GM19468 (cell line): ENCODE measurements around the gene CD109.
A peak's percentile ranks its signal among the peaks of the same experiment; 100 is the strongest.
"Not testable (repeated sequence)": the region's sequence is repeated elsewhere in the genome, so short reads cannot be mapped to it uniquely, and the experiment has no call there.

ENCODE experiments used
- ATAC-seq: cut with Tn5 transposase; IDR thresholded peaks from one replicate; pipeline ENCODE4 v1.9.1; 2021; ENCODE audit warnings: mild to moderate bottlenecking, moderate library complexity, moderate number of reproducible peaks; ENCODE audit not compliant: unreplicated experiment; ENCODE audit errors: extremely low read depth

CD109 gene

DNA sequence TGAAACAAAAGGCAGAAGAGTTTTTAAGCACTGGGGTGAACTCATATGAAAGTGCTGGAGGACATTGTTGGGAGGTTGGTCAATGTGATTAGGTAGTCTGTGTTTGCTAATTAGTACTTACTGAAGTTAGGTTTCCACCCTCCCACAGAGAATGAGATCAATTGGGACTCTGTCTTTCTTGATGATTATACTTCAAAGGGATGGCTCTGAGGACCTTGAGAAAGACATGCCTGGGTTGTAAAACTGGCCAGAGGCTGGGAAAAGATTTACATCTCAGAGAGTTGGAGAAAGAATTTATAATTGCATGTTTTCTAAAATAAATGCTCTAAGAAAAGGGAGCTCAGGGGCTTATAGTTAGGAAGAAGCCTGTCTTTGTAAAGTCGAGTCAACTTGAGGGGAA, 74.0 kb downstream of the CD109 start:
- no peak for ATAC-seq

DNA sequence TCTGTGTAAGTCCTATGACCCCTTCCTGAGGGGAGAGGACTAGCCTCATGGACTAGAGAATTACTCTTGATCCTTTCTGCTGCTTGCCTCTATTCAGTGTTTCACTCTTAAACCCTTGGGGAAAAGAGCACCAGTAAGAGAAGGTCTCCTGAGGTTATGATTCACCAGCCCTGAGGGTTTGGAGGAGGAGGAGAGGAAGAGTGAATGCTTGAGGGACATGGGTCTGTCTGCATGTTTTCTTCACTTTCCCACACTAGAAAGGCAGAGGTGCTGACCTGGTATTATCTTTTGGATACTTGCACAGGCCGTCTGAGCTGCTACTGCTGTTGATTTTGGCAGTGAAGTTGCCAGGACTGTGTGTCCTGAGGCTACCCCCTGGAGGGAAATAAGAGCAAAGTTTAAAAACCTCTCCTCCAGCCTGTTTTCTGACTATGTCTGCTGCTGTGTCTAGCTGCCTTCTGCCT, 78.3 kb downstream of the CD109 start:
- no peak for ATAC-seq

GRCh38 chr6:73779943-73780342, 83.9 kb downstream of the CD109 start:
- no peak for ATAC-seq

- ATAC-seq, result no peak
Observed at GRCh38 chr6:73782911-73783310, 86.9 kb downstream of the CD109 start.

DNA sequence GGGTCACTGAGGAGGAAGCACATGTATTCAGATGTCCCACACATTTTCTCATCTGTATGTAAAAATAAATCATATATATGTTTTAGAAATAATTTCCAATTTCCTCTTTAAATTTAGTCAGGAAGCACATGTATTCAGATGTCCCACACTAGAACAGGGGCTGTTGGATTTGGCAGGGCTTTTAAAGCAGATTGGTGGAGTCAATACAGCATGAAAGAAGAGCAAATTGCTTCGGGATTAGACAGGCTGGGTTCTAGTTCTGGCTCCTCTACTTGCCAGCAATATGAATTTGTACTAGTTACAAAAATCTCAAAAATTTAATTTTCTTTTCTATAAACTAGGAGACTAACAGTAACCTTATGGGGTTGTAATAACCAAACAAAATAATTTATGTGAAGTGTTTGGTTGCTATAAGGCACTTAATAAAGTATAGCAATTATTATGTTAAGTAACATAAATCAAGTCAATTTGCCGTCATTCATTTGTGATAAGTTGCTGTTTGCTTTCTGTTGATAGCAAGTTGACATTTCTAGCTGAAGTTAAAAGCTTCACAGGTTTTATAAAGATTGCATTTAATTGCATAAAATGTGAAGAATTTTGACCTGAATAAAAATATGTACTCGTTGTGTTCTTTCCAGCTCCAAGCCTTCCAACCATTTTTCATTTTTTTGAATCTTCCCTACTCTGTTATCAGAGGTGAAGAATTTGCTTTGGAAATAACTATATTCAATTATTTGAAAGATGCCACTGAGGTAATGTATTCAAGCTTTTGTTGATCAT, 88.9 kb downstream of the CD109 start:
- no peak for ATAC-seq

DNA sequence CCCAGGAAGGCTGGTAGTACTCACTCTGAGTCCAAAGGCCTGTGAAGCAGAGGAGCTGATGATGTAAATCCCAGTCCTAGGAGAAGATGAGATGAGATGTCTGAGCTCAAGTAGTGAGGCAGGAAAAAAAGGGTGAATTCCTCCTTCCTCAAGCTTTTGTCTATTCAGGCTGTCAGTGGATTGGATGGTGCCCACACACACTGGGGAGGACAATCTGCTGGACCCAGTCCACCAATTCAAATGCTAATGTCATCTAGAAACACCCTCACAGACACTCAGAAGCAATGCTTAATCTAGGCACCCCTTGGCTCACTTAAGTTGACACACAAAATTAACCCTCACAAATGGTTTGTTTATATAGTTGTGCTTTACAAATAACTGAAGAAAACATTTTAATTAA, 94.6 kb downstream of the CD109 start:
- ATAC-seq, result no peak

DNA sequence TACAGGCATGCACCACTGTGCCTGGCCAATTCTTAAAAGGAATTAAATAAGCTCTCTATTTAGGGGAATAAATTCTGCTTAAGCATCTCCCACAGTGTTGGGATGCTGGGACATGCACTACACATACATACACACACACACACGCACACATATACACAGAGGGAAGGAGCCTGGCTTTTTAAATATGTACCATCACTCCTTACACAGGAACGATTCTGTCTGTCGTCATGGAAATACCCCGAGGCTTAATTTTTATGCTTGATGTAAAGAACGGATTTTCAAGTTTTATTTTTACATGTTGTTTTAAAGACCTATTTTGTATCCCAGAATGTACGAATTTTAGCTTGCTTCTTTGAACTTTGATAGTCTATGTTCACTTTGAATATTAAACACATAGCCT, 95.3 kb downstream of the CD109 start:
- ATAC-seq, result no peak

GRCh38 chr6:73792738-73793137, 96.7 kb downstream of the CD109 start:
- no peak for ATAC-seq

DNA sequence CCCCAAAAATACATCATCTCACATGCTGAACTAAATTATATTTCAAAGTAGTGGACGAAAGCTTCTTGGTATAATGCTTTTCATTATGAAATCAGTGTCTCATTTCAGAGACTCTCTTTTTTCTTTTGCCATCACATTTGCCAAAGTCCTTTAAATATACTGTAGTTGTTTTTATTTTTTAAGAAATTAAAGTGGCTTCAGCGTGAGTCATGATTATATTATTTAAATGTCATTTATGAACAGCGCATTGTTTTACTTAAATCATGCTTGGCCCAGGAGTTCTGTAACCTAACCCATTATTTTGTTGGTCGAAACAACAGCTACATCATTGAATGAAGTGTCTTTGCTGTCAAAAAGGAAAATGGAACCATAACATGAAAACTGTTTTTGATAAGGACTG, 100.9 kb downstream of the CD109 start:
- ATAC-seq, result no peak

GRCh38 chr6:73797861-73798260, 101.9 kb downstream of the CD109 start:
- ATAC-seq, result no peak

DNA sequence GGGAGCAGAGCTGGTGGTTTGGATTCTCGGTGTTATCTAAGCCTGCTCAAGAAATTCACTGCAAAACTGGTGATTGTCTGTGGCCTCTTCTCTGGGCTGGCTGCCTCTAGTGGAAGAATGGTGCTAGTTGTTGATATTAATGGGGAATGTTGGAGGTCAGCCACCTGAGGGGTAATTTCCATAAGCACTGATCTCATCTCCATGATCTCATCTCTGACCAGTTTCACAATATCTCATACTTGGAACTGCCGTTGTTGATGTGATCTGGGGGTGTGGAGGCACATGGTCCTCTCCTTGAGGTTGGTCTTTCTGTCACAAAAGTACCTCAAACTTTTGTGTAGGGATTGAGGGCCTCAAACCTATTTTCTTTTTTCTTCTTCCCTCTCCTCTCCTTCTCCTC, 102.6 kb downstream of the CD109 start:
- peak; percentile 28 for ATAC-seq

- no peak for ATAC-seq
Observed at GRCh38 chr6:73800997-73801396, 105.0 kb downstream of the CD109 start.

DNA sequence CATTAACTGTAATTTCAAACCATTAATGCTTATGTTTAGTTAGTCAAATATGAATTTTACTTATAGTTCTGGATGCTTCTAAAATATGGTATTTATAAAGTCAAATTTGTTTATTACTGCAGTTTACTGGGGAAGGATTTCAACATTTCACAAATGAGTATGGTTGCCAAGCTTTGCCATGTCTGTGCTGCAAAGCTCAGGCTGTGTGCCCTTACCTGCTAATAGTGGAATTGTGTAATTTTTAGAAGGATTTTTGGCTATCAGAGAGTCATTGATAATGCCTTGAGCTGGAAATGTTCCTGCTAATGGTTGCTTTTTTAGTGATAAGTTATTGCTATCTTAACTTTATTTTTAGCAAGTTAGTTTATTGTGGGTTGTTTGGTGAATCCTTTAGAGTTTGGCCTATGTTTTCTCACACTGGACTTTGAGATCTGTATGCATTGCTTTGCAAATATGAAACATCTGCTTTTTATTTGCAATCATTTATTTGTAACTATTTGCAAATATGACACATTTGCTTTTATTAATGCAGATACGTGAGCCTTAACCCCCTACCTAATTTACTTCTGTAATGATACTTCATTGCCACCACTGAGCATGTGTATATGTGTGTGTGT, 105.8 kb downstream of the CD109 start:
- ATAC-seq, result no peak

DNA sequence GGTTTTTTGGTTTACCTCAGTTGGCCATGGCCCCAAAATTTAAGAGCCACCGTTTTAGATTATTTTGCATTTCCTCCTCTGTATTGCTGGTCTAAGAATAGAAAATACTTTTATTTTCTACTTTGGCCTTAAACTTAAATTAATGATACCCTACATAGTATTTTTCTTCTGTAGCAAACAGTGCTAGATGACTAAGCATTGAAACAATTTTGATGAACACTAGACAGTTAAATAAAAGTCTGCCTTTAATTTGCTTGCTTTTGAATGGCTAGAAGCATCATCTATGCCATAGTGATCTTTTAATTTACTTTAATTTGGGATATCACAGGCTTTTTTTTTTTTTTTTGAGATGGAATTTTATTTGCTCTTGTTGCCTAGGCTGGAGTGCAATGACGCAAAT, 106.4 kb downstream of the CD109 start:
- no peak for ATAC-seq

DNA sequence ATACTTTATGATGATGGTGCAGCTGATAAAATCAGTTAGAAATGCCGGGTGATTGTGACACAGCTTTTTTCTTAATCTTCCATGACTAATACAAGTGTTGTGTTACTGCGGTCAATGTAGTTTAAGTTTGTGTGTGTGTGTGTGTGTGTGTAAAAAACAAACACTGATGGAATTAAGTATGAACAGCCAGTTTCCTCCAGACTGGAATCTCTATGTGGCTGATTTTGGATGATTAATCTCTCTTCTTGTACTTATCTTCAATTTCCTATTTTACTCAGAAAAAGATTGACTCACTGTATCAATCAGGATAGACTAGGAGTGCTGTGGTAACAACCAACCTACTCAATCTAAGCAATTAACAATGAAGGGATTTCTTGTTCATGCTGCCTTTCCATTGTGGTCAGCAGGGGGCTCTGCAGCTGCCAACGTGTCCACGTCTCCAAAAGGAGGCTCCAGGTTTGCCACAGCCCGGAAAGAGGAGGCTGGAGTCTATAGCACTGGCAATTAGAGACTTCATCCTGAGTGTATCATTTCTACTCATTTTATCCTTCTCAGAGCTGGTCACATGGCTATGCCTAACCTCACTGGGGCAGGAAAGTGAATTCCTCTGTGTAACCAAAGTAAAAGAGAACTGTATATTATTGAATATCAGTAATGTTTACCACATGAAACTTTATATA, 107.7 kb downstream of the CD109 start:
- no peak for ATAC-seq

DNA sequence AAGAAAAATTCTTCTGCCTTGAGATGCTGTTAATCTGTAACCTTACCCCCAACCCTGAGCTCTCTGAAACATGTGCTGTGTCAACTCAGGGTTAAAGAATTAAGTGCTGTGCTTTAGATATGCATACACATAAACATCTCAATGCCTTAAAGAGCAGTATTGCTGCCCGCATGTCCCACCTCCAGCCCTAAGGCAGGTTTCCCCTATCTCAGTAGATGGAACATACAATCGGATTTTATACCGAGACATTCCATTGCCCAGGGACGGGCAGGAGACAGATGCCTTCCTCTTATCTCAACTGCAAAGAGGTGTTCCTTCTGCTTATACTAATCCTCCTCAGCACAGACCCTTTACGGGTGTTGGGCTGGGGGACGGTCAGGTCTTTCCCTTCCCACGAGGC, 109.2 kb downstream of the CD109 start:
- not testable (repeated sequence) for ATAC-seq

GRCh38 chr6:73805982-73806381, 110.0 kb downstream of the CD109 start:
- ATAC-seq, result not testable (repeated sequence)

GRCh38 chr6:73811706-73812105, 115.7 kb downstream of the CD109 start:
- no peak for ATAC-seq

DNA sequence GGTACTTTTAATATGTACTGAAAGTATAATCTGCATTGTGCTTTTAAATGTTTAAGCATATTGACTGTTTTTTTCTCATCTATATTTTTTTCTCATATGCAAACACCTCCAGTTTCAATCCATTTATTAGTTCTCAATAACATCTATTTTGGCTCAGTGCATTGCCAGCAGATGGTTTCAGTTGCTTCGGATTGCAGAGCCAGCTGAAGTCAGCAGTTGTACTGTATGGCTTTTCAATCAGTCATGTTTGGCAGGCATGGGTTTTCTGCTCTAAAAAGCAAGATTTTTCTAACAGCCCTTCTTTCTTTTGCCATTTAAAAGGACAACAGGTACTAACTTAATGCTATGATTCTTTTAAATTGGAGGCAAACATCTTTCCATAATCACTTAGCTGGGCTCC, 121.2 kb downstream of the CD109 start:
- ATAC-seq, result no peak

DNA sequence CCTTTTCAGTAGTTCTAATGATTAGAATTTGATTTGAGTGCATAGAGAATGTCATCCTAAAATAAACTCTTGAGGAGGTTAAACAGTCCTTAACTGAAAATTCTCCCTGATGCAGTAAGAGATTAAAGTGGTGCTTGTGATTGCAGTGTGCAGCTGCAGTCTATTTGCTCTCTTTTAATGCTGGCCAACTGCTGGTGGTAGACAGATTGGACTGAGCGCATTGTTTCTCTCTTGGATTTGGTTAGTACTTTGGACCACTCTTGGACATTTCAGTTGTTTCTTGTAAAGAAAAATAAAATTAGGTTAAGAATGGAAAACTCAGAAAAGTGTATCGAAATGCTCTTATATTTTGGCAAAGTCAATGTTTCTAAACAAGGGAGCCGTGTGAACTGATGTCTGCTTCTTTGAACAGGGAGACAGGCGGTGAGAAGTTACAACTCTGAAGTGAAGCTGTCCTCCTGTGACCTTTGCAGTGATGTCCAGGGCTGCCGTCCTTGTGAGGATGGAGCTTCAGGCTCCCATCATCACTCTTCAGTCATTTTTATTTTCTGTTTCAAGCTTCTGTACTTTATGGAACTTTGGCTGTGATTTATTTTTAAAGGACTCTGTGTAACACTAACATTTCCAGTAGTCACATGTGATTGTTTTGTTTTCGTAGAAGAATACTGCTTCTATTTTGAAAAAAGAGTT, 127.2 kb downstream of the CD109 start:
- ATAC-seq, result no peak

GRCh38 chr6:73823832-73824231, 127.8 kb downstream of the CD109 start:
- ATAC-seq, result no peak
